Measurements from ENCODE around the gene ANKS4B.
"Not testable (repeated sequence)": the region's sequence is repeated elsewhere in the genome, so short reads cannot be mapped to it uniquely, and the experiment has no call there.

Gene ANKS4B

GRCh38 chr16:21190599-21190998, 42.9 kb upstream of the ANKS4B start:
- no peak for TF ChIP-seq CTCF (IDR thresholded peaks at IDR 0.05)
- no peak for TF ChIP-seq ZFX (IDR thresholded peaks at IDR 0.05; ENCODE audit: borderline replicate concordance)
- H3K27ac ChIP-seq: no peak overlapping the region

GRCh38 chr16:21192991-21193390, 40.5 kb upstream of the ANKS4B start:
- TF ChIP-seq CTCF (IDR thresholded peaks at IDR 0.05) (no peak), ZFX (IDR thresholded peaks at IDR 0.05; ENCODE audit: borderline replicate concordance) (no peak)
- no peak overlapping the region for H3K27ac ChIP-seq

- TF ChIP-seq ZFX (IDR thresholded peaks at IDR 0.05; ENCODE audit: borderline replicate concordance) (no peak), CTCF (IDR thresholded peaks at IDR 0.05) (no peak)
- H3K27ac ChIP-seq: no peak overlapping the region
Observed at GRCh38 chr16:21194771-21195301, 38.7 kb upstream of the ANKS4B start.

GRCh38 chr16:21195330-21195729, 38.2 kb upstream of the ANKS4B start:
- not testable (repeated sequence) for H3K27ac ChIP-seq

- no peak overlapping the region for H3K27ac ChIP-seq
- TF ChIP-seq CTCF (IDR thresholded peaks at IDR 0.05) (no peak), ZFX (IDR thresholded peaks at IDR 0.05; ENCODE audit: borderline replicate concordance) (no peak)
Observed at GRCh38 chr16:21197112-21197511, 36.4 kb upstream of the ANKS4B start.

GRCh38 chr16:21197621-21198020, 35.9 kb upstream of the ANKS4B start:
- TF ChIP-seq CTCF (IDR thresholded peaks at IDR 0.05) (no peak), ZFX (IDR thresholded peaks at IDR 0.05; ENCODE audit: borderline replicate concordance) (no peak)
- no peak overlapping the region for H3K27ac ChIP-seq

GRCh38 chr16:21199607-21200218, 33.8 kb upstream of the ANKS4B start:
- no peak for TF ChIP-seq ZFX (IDR thresholded peaks at IDR 0.05; ENCODE audit: borderline replicate concordance)
- no peak for TF ChIP-seq CTCF (IDR thresholded peaks at IDR 0.05)
- no peak overlapping the region for H3K27ac ChIP-seq
